ENCODE data around the gene PRIMA1.

Gene PRIMA1

DNA sequence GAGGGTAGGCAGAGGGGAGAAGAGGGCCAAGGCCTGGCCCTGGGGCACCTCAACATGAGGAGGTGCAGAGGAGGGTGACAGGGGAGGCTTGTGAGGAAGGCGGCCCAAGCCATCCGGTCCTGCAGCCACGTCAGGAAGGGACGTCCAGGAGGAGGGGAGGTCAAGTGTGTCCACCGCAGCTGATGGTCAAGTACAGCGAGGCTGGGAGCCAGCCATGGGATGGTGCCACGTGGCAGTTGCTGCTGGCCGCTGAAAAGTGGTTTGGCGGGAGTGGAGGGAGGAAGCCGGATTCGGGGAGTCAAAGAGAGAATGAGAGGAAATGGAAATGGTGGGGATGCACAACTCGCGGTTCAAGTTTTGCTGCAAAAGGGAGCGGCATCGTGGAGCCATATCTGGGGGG, 41.2 kb downstream of the PRIMA1 start:
- ATAC-seq (replicated peaks; ENCODE audit: extremely low read depth, poor library complexity, severe bottlenecking) = no peak
- no peaks in the 10 kb centered on the region for H3K4me1 Mint-ChIP-seq

GRCh38 chr14:93745603-93746273, 42.5 kb downstream of the PRIMA1 start:
- DNase-seq (ENCODE audit: low spot score in 2 of 2) (no peak), ATAC-seq (replicated peaks; ENCODE audit: extremely low read depth, poor library complexity, severe bottlenecking) (no peak)
- no peak overlapping the region for H3K27ac Mint-ChIP-seq (ENCODE audit: low read depth)
- H3K4me1 Mint-ChIP-seq = no peaks in the 10 kb centered on the region
- H3K4me3 Mint-ChIP-seq = no peak overlapping the region
- peaks cover 20% of the 10 kb centered on the region for H3K27me3 Mint-ChIP-seq
- no peaks in the 10 kb centered on the region for H3K36me3 Mint-ChIP-seq (ENCODE audit: insufficient read depth)
- H3K9me3 Mint-ChIP-seq = no peaks in the 10 kb centered on the region

More for the DNA sequence above, 41.2 kb downstream of the PRIMA1 start:
- Mint-ChIP-seq H3K27ac (ENCODE audit: low read depth) (no peak overlapping the region), H3K9me3 (no peaks in the 10 kb centered on the region), H3K36me3 (ENCODE audit: insufficient read depth) (no peaks in the 10 kb centered on the region), H3K4me3 (no peak overlapping the region), H3K27me3 (peaks cover 7% of the 10 kb centered on the region)
- no peak for DNase-seq (ENCODE audit: low spot score in 2 of 2)

DNA sequence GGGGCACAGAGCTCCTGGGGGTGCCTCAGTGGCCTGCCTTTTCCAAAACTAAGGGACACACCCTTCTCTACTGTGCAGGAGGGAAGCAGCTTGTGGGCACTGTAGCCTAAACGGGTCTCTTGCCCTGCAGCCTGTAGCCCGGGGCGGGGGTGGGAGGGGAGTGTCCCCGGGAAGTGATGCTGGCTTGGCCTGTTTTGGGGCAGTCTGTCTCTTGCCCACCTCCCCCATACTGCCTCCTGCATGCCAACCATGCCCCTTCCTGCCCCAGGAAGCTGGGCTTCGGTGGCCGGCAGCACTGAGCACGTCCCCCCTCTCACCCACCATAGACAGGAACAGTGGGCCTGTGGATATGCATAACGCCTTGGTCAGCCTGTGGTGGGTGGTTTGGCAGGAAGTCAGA, 43.4 kb downstream of the PRIMA1 start:
- H3K4me1 Mint-ChIP-seq = no peaks in the 10 kb centered on the region

GRCh38 chr14:93744176-93744575, 44.1 kb downstream of the PRIMA1 start:
- H3K9me3 Mint-ChIP-seq = no peaks in the 10 kb centered on the region
- H3K27ac Mint-ChIP-seq (ENCODE audit: low read depth) = no peak overlapping the region
- H3K4me3 Mint-ChIP-seq = no peak overlapping the region
- H3K27me3 Mint-ChIP-seq = peaks cover 30% of the 10 kb centered on the region
- H3K4me1 Mint-ChIP-seq = no peaks in the 10 kb centered on the region
- DNase-seq (ENCODE audit: low spot score in 2 of 2) (no peak), ATAC-seq (replicated peaks; ENCODE audit: extremely low read depth, poor library complexity, severe bottlenecking) (no peak)
- no peaks in the 10 kb centered on the region for H3K36me3 Mint-ChIP-seq (ENCODE audit: insufficient read depth)

More for the DNA sequence above, 43.4 kb downstream of the PRIMA1 start:
- Mint-ChIP-seq H3K4me3 (no peak overlapping the region), H3K27ac (ENCODE audit: low read depth) (no peak overlapping the region), H3K9me3 (no peaks in the 10 kb centered on the region), H3K27me3 (peaks cover 24% of the 10 kb centered on the region), H3K36me3 (ENCODE audit: insufficient read depth) (no peaks in the 10 kb centered on the region)
- ATAC-seq (replicated peaks; ENCODE audit: extremely low read depth, poor library complexity, severe bottlenecking) = no peak
- no peak for DNase-seq (ENCODE audit: low spot score in 2 of 2)

DNA sequence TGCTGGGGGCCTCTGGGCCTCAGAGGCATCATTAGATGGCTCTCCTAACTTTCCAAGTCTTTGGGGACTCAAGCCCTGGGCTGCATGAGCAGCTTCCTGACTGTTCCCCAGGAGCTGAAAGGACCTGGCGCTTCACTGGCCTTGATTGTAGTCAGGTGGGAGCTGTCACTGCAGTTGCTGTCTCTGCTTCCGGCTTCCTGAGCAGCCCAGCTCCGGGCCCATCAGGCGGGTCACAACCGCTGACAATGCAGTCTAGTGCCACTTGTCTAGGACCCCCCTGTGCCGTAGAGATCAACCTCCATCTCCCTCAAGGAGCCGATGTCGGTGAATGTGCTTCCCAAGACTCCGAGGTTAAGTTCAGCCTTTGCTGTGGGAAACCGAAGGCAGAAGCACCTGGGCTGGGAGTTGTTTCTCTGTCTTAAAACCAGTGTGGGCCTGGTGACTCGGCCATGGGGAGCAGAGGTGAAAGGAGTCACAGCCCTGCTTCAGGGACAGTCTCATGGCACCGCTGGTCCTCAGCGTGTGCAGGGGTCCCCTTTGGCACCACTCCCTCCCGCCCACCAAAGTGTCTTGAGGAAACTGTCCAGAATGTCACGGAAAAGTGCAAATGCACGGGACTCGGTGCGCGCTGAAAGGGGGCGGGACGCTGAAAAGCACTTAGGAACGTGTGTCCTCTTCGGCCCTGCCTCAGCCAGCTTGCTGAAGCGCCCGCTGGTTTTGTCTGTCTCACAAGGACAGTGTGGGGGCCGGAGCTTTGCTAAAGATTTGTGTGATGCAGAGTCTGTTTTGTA, 44.8 kb downstream of the PRIMA1 start:
- H3K27me3 Mint-ChIP-seq = peaks cover 37% of the 10 kb centered on the region

DNA sequence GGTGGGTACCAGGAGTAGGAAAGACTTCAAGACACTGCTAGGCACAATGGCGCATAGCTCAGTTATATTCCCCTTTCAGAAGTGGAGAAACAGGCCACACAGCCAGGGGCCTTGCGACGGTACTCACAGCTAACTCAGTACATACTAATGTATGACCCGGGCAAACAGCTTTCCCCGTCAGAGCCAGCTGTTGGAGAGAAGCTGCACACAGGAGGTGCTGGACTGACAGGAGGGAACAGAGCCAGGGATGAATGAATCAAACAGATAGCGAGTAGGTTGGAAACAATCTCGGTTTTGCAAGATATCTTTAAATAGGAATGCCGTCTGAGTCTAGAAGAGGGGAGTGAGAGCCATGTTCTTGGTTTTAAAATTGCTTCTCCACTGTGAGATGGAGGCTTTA, 45.5 kb downstream of the PRIMA1 start:
- no peak for ATAC-seq (replicated peaks; ENCODE audit: extremely low read depth, poor library complexity, severe bottlenecking)
- no peak for DNase-seq (ENCODE audit: low spot score in 2 of 2)
- peaks cover 44% of the 10 kb centered on the region for H3K27me3 Mint-ChIP-seq
- H3K36me3 Mint-ChIP-seq (ENCODE audit: insufficient read depth) = no peaks in the 10 kb centered on the region
- H3K4me3 Mint-ChIP-seq = no peak overlapping the region
- H3K27ac Mint-ChIP-seq (ENCODE audit: low read depth) = no peak overlapping the region
- no peaks in the 10 kb centered on the region for H3K9me3 Mint-ChIP-seq
- H3K4me1 Mint-ChIP-seq = no peaks in the 10 kb centered on the region

More for the DNA sequence above, 44.8 kb downstream of the PRIMA1 start:
- no peak overlapping the region for H3K27ac Mint-ChIP-seq (ENCODE audit: low read depth)
- no peaks in the 10 kb centered on the region for H3K9me3 Mint-ChIP-seq
- DNase-seq (ENCODE audit: low spot score in 2 of 2) (no peak), ATAC-seq (replicated peaks; ENCODE audit: extremely low read depth, poor library complexity, severe bottlenecking) (no peak)
- no peaks in the 10 kb centered on the region for H3K36me3 Mint-ChIP-seq (ENCODE audit: insufficient read depth)
- no peak overlapping the region for H3K4me3 Mint-ChIP-seq
- no peaks in the 10 kb centered on the region for H3K4me1 Mint-ChIP-seq

- no peaks in the 10 kb centered on the region for H3K4me1 Mint-ChIP-seq
- no peak overlapping the region for H3K4me3 Mint-ChIP-seq
- peaks cover 55% of the 10 kb centered on the region for H3K27me3 Mint-ChIP-seq
- ATAC-seq (replicated peaks; ENCODE audit: extremely low read depth, poor library complexity, severe bottlenecking) = no peak
- H3K9me3 Mint-ChIP-seq = no peaks in the 10 kb centered on the region
- no peaks in the 10 kb centered on the region for H3K36me3 Mint-ChIP-seq (ENCODE audit: insufficient read depth)
- DNase-seq (ENCODE audit: low spot score in 2 of 2) = no peak
- no peak overlapping the region for H3K27ac Mint-ChIP-seq (ENCODE audit: low read depth)
Measured at GRCh38 chr14:93741556-93742230, 46.6 kb downstream of the PRIMA1 start.

- Mint-ChIP-seq H3K36me3 (ENCODE audit: insufficient read depth) (no peaks in the 10 kb centered on the region), H3K4me1 (no peaks in the 10 kb centered on the region), H3K9me3 (no peaks in the 10 kb centered on the region), H3K27ac (ENCODE audit: low read depth) (no peak overlapping the region), H3K4me3 (no peak overlapping the region), H3K27me3 (peaks cover 57% of the 10 kb centered on the region)
- ATAC-seq (replicated peaks; ENCODE audit: extremely low read depth, poor library complexity, severe bottlenecking) = no peak
- no peak for DNase-seq (ENCODE audit: low spot score in 2 of 2)
Measured at GRCh38 chr14:93737634-93738033, 50.7 kb downstream of the PRIMA1 start.

- Mint-ChIP-seq H3K4me1 (no peaks in the 10 kb centered on the region), H3K4me3 (no peak overlapping the region), H3K36me3 (ENCODE audit: insufficient read depth) (no peaks in the 10 kb centered on the region), H3K9me3 (no peaks in the 10 kb centered on the region), H3K27ac (ENCODE audit: low read depth) (no peak overlapping the region), H3K27me3 (peaks cover 46% of the 10 kb centered on the region)
- DNase-seq (ENCODE audit: low spot score in 2 of 2) = no peak
- no peak for ATAC-seq (replicated peaks; ENCODE audit: extremely low read depth, poor library complexity, severe bottlenecking)
Measured at GRCh38 chr14:93736378-93737014, 51.8 kb downstream of the PRIMA1 start.

GRCh38 chr14:93735206-93735605, 53.1 kb downstream of the PRIMA1 start:
- H3K9me3 Mint-ChIP-seq = no peaks in the 10 kb centered on the region
- no peak overlapping the region for H3K4me3 Mint-ChIP-seq
- H3K27me3 Mint-ChIP-seq = peaks cover 34% of the 10 kb centered on the region
- H3K36me3 Mint-ChIP-seq (ENCODE audit: insufficient read depth) = no peaks in the 10 kb centered on the region
- no peak for DNase-seq (ENCODE audit: low spot score in 2 of 2)
- no peaks in the 10 kb centered on the region for H3K4me1 Mint-ChIP-seq
- ATAC-seq (replicated peaks; ENCODE audit: extremely low read depth, poor library complexity, severe bottlenecking) = no peak
- no peak overlapping the region for H3K27ac Mint-ChIP-seq (ENCODE audit: low read depth)

DNA sequence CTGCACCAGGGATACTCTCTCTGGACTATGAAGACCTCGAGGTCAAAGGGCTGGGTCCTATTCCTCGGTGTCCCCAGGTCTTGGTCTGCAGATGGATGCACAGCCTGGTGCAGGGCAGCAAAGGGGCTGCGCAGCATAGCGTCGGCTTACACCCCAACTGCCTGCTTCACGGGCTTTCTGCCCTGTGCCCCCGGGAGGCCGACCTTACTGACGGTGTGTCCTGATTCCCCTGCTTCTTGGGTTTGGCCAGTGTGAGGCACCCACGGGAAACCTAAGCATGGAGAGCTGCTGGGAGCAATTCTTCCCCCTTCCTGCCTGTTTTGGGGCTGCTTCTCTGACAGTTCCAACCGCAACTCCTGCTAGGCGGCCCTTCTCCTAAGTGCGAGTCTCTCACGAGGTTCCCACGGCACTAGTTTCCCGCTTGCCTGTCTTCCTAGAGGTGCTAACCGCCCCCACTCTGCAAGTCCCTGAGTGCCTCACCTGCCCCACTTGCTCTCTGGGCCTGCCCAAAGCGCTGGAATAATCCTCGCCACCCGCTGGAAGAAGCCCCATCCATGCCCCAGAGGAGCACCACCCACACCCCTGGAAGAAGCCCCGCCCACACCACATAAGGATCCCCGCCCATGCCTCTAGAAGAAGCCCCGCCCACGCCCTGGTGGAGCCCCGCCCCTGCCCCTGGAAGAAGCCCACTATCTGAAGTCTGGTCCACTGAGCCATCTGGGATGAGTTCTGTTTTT, 54.0 kb downstream of the PRIMA1 start:
- Mint-ChIP-seq H3K27me3 (peaks cover 29% of the 10 kb centered on the region), H3K36me3 (ENCODE audit: insufficient read depth) (no peaks in the 10 kb centered on the region), H3K9me3 (no peaks in the 10 kb centered on the region), H3K4me3 (no peak overlapping the region), H3K4me1 (no peaks in the 10 kb centered on the region), H3K27ac (ENCODE audit: low read depth) (no peak overlapping the region)
- no peak for DNase-seq (ENCODE audit: low spot score in 2 of 2)
- no peak for ATAC-seq (replicated peaks; ENCODE audit: extremely low read depth, poor library complexity, severe bottlenecking)

DNA sequence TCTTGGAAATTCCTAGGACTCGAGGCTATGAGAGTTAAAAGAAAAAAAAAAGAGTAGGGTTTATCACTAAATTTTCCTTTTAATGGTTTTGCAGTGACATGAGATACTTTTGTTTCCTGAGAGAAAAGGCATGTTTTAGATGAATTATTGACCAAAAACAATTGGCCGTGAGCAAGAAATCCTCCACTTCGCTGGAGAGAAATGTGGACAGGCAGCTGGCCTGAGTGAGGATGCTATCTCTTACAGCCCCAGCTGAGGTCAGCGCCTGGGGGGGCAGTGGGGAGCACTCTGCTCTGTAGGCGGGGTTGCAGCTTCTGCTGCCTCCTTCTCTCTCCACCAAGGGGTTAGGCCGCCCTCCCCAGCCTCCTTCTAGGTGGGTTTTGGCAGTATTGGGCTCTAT, 54.7 kb downstream of the PRIMA1 start:
- ATAC-seq (replicated peaks; ENCODE audit: extremely low read depth, poor library complexity, severe bottlenecking) = no peak
- H3K27me3 Mint-ChIP-seq = peaks cover 23% of the 10 kb centered on the region
- no peaks in the 10 kb centered on the region for H3K4me1 Mint-ChIP-seq
- no peaks in the 10 kb centered on the region for H3K9me3 Mint-ChIP-seq
- no peak overlapping the region for H3K4me3 Mint-ChIP-seq
- no peaks in the 10 kb centered on the region for H3K36me3 Mint-ChIP-seq (ENCODE audit: insufficient read depth)
- H3K27ac Mint-ChIP-seq (ENCODE audit: low read depth) = no peak overlapping the region
- no peak for DNase-seq (ENCODE audit: low spot score in 2 of 2)

All from central memory CD8-positive, alpha-beta T cell (primary cell).